HL-60 (cell line): ENCODE results near the gene BBS4.

Source experiments
- DNase-seq, 2 experiments: peaks; one replicate each; pipeline ENCODE4 v3.0.0-alpha.2; 2010 to 2020; ENCODE audit warnings: low read depth in 1 of 2, low spot score in 1 of 2
- H3K27ac ChIP-seq: fragments of 250-450 bp; sonication (Bioruptor Pico); replicated peaks from 2 replicates; pipeline ENCODE4 v1.5.1; 2020; ENCODE audit warnings: mild to moderate bottlenecking, moderate library complexity
- H3K27me3 ChIP-seq: fragments of 250-450 bp; sonication (Bioruptor Pico); 2 replicates; pipeline ENCODE4 v1.5.1; 2021; ENCODE audit warnings: mild to moderate bottlenecking, moderate library complexity; ENCODE audit not compliant: insufficient read depth, poor library complexity, severe bottlenecking
- H3K4me3 ChIP-seq: replicated peaks from 2 replicates; pipeline ENCODE4 v1.5.1; 2011; ENCODE audit warnings: mild to moderate bottlenecking, control low read depth, low read length; ENCODE audit not compliant: insufficient read depth
- GABPA ChIP-seq: IDR thresholded peaks from 2 replicates; pipeline ENCODE4 v1.6.1; 2012; ENCODE audit warnings: low read depth
- POLR2AphosphoS5 ChIP-seq: IDR thresholded peaks from 2 replicates; pipeline ENCODE4 v1.6.1; 2012; ENCODE audit warnings: low read depth
- SPI1 ChIP-seq: IDR thresholded peaks from 2 replicates; pipeline ENCODE4 v1.6.1; 2012; ENCODE audit warnings: low read depth, mild to moderate bottlenecking, borderline replicate concordance
- TF ChIP-seq, protein P1 (sequence below): IDR thresholded peaks from 2 replicates; pipeline ENCODE4 v1.6.1; 2012; ENCODE audit warnings: low read depth; ENCODE audit not compliant: insufficient replicate concordance
- TF ChIP-seq, protein P2 (sequence below): IDR thresholded peaks from one replicate; pipeline ENCODE4 v1.5.1; 2011; ENCODE audit warnings: low read length, control low read depth, inconsistent platforms; ENCODE audit not compliant: insufficient read depth

The BBS4 gene

DNA sequence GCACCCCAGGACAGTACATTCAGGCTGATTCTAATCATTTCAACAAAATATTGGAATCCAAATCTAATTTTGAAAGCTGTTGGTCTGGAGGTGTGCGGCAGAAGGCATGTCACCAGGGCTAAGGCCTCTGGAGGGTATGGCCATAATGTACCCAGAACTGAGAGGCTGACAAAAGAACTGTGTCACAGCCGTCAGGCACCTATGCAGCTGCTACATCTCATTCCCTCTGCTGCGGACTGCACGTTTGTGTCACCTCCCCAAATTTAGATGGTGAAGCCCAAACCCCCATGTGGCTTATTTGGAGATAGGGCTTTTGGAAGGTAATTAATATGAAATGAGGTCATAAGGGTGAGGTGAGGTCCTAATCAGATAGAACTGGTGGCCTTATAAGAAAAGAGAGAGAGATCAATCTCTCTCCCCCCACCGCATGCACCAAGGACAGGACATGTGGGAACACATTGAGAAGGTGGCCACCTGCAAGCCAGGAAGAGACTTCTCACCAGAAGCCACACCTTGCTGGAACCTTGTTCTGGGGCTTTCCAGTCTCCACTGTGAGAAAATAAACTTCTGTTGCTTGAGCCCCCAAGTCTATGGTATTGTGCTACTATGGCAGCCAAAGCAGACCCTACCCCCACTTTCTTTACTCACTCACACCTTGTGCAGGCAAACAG, 74.7 kb downstream of the BBS4 start:
- DNase-seq: no peak
- H3K4me3 ChIP-seq: no peak overlapping the region
- no peak overlapping the region for H3K27ac ChIP-seq
- H3K27me3 ChIP-seq: no peaks in the 10 kb centered on the region
- TF ChIP-seq GABPA (no peak), SPI1 (no peak), POLR2AphosphoS5 (no peak)
- TF ChIP-seq, protein P1, sequence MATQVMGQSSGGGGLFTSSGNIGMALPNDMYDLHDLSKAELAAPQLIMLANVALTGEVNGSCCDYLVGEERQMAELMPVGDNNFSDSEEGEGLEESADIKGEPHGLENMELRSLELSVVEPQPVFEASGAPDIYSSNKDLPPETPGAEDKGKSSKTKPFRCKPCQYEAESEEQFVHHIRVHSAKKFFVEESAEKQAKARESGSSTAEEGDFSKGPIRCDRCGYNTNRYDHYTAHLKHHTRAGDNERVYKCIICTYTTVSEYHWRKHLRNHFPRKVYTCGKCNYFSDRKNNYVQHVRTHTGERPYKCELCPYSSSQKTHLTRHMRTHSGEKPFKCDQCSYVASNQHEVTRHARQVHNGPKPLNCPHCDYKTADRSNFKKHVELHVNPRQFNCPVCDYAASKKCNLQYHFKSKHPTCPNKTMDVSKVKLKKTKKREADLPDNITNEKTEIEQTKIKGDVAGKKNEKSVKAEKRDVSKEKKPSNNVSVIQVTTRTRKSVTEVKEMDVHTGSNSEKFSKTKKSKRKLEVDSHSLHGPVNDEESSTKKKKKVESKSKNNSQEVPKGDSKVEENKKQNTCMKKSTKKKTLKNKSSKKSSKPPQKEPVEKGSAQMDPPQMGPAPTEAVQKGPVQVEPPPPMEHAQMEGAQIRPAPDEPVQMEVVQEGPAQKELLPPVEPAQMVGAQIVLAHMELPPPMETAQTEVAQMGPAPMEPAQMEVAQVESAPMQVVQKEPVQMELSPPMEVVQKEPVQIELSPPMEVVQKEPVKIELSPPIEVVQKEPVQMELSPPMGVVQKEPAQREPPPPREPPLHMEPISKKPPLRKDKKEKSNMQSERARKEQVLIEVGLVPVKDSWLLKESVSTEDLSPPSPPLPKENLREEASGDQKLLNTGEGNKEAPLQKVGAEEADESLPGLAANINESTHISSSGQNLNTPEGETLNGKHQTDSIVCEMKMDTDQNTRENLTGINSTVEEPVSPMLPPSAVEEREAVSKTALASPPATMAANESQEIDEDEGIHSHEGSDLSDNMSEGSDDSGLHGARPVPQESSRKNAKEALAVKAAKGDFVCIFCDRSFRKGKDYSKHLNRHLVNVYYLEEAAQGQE: no peak
- TF ChIP-seq, protein P2, sequence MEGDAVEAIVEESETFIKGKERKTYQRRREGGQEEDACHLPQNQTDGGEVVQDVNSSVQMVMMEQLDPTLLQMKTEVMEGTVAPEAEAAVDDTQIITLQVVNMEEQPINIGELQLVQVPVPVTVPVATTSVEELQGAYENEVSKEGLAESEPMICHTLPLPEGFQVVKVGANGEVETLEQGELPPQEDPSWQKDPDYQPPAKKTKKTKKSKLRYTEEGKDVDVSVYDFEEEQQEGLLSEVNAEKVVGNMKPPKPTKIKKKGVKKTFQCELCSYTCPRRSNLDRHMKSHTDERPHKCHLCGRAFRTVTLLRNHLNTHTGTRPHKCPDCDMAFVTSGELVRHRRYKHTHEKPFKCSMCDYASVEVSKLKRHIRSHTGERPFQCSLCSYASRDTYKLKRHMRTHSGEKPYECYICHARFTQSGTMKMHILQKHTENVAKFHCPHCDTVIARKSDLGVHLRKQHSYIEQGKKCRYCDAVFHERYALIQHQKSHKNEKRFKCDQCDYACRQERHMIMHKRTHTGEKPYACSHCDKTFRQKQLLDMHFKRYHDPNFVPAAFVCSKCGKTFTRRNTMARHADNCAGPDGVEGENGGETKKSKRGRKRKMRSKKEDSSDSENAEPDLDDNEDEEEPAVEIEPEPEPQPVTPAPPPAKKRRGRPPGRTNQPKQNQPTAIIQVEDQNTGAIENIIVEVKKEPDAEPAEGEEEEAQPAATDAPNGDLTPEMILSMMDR: no peak

DNA sequence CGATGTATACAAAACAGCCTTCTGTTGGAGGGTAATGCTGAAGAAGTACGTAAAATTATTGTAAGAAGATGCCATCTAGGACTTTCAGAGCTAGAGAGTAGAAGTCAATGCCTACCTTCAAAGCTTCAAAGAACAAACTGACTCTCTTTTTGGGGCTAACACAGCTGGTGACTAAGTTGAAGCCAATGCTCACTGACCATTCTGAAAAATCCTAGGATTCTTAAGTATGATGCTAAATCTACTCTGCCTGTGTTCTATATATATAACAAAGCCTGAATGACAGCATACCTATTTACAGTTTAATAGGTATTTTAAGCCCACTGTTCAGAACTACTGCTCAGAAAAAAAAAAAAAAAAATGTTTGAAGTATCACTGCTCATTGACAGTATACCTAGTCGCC, 78.6 kb downstream of the BBS4 start:
- no peak for TF ChIP-seq POLR2AphosphoS5
- DNase-seq: no peak
- Histone ChIP-seq H3K27ac (no peak overlapping the region), H3K4me3 (no peak overlapping the region), H3K27me3 (no peaks in the 10 kb centered on the region)

DNA sequence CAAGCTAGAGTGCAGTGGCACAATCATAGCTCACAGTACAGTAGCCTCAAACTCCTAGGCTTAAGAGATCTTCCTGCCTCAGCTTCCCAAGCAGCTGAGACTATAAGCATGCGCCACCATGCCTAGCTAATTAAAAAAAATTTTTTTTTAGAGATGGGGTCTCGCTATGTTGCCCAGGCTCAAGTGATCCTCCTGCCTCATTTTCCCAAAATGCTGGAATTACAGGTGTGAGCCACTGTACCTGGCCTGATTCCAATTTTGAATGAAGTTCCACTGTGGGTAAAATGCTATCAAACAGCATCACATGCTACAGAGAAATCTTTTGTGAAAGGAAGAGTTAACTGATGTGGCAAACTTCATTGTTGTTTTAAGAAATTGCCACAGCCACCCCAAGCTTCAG, 80.0 kb downstream of the BBS4 start:
- H3K27ac ChIP-seq: no peak overlapping the region
- H3K4me3 ChIP-seq: no peak overlapping the region
- TF ChIP-seq SPI1: no peak
- TF ChIP-seq, protein P1: no peak
- TF ChIP-seq GABPA: no peak
- TF ChIP-seq, protein P2: no peak
- TF ChIP-seq POLR2AphosphoS5: no peak
- H3K27me3 ChIP-seq: no peaks in the 10 kb centered on the region
- no peak for DNase-seq

DNA sequence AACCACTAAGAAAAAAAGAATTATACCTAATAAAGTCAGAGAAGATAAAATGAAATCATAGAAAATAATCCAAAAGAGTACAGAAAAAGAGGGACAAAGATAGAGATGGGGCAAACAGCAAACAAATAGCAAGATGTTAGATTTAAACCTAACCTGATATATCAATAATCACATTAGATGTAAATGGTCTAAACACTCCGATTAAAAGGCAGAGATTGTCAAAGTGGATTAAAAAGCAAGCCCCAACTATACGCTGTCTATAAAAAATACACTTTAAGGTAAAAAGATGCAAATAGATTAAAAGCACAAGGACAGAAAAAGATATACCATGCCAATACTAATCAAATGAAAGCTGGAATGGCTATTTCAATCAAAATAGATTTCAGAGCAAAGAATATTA, 80.8 kb downstream of the BBS4 start:
- TF ChIP-seq SPI1: no peak
- no peak for DNase-seq
- Histone ChIP-seq H3K27ac (no peak overlapping the region), H3K4me3 (no peak overlapping the region), H3K27me3 (no peaks in the 10 kb centered on the region)
